Measurements from ENCODE around the gene ZNF512B. TPM values are rescaled to one million over a fixed set of nuclear protein-coding genes. Genes with fewer than 3 reads are reported as not detected.

Gene ZNF512B
- total and polyA plus RNA-seq, 2 experiments from 2014 or later, result 1.5 to 16.4 TPM

DNA sequence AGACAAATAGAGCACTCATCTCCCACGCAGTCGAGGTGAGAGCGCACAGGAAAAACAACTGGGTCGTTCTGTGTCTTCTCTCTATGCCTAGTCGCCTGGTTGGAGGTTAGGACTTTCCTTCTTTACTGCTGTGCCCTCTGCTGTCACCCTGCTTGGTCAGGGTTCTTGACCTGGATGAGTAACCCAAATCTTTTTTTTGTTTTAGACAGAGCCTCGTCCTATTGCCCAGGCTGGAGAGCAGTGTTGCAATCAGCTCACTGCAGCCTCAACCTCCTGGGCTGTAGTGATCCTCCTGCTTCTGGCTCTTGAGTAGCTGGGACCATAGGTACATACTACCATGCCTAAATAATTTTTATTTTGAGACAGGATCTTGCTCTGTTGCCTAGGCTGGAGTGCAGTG lies 35.7 kb upstream of the ZNF512B start:
- Histone ChIP-seq H3K9me2 (ENCODE audit: insufficient read depth) (no peaks in the 10 kb centered on the region), H3K27ac (no peak overlapping the region), H2AFZ (no peak overlapping the region), H3K4me1 (ENCODE audit: insufficient read depth) (no peaks in the 10 kb centered on the region), H3K27me3 (replicated peaks; ENCODE audit: insufficient read depth) (no peaks in the 10 kb centered on the region), H3K4me3 (no peak overlapping the region), H3K79me2 (ENCODE audit: insufficient read depth) (peaks cover 16% of the 10 kb centered on the region), H4K20me1 (ENCODE audit: insufficient read depth) (peaks cover 4% of the 10 kb centered on the region; the same call in 1 of the 2 replicates), H3K9ac (no peak overlapping the region), H3F3A (ENCODE audit: insufficient read depth) (no peaks in the 10 kb centered on the region), H3K4me2 (ENCODE audit: unreplicated experiment) (no peak overlapping the region), H3K9me3 (ENCODE audit: low read depth) (no peaks in the 10 kb centered on the region), H3K36me3 (ENCODE audit: low read depth) (peaks cover 22% of the 10 kb centered on the region; the same call in 1 of the 2 replicates)
- 80 to 82% methylated on average over 6 of the region's 6 CpGs for WGBS, 2 experiments (ENCODE audit: low coverage in 1 of 2, low lambda C conversion rate in 2 of 2, missing lambda C conversion rate in 2 of 2)
- in situ Hi-C loops (cut with MboI), result no loop called here
- peak; percentile 35 for DNase-seq
- TF ChIP-seq EZH2 (IDR thresholded peaks at IDR 0.05; ENCODE audit: insufficient read depth, poor library complexity, severe bottlenecking) (no peak), EZH2phosphoT487 (IDR thresholded peaks at IDR 0.05; ENCODE audit: insufficient read depth, low read depth) (no peak)

DNA sequence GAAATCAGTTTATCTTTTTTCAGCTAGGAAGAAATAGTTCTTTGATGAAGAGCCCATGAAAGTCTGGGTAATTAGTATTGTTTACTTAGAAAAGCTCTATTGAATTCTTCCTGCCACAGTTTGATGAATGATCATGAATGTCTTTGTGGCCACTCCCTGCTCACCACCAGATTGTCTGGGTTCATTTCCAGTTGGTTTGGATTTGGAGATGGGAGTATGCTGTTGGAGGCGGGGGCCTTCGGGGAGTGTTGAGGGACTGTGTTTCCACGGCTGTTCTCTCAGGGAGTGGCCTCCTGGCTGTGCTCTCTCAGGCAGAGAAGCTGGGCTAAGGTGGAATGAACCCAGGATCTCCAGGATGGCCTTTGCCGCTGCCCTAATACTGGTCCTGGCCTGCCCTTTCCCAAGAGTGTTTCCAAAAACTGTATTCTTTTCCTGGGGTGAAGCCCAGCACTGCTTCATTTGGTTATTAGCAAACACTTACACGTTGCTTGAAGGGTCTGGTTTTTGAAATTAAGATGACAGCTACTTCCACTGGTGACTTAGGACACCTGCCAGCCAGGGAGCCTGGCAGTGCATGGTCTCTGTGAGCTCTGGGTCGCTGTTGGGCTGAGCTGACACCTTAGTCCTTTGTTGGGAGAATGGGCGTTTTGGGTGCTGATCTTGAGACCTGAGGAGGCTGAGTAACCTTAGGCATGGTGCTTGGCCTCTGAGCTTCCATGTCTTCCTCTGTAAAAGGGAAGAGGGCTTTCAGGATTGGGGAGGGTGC lies 34.4 kb upstream of the ZNF512B start:
- TF ChIP-seq EZH2 (IDR thresholded peaks at IDR 0.05; ENCODE audit: insufficient read depth, poor library complexity, severe bottlenecking) (no peak), EZH2phosphoT487 (IDR thresholded peaks at IDR 0.05; ENCODE audit: insufficient read depth, low read depth) (no peak)
- no peak overlapping the region for H3K27ac ChIP-seq
- no peak overlapping the region for H3K4me3 ChIP-seq
- DNase-seq, result no peak
- 0 out of 2 replicates have a peak, but pooled peaks cover 4% of the 10 kb centered on the region for H4K20me1 ChIP-seq (ENCODE audit: insufficient read depth)
- no peaks in the 10 kb centered on the region for H3K27me3 ChIP-seq (replicated peaks; ENCODE audit: insufficient read depth)
- peaks cover 16% of the 10 kb centered on the region for H3K79me2 ChIP-seq (ENCODE audit: insufficient read depth)
- no peak overlapping the region for H3K4me2 ChIP-seq (ENCODE audit: unreplicated experiment)
- H3K36me3 ChIP-seq (ENCODE audit: low read depth), result peaks cover 22% of the 10 kb centered on the region; the same call in 1 of the 2 replicates
- WGBS, 2 experiments (ENCODE audit: low coverage in 1 of 2, low lambda C conversion rate in 2 of 2, missing lambda C conversion rate in 2 of 2), result 36 to 46% methylated on average over 7 of the region's 7 CpGs
- in situ Hi-C loops (cut with MboI), result no loop called here
- H3K9me3 ChIP-seq (ENCODE audit: low read depth), result no peaks in the 10 kb centered on the region
- H3K9me2 ChIP-seq (ENCODE audit: insufficient read depth), result no peaks in the 10 kb centered on the region
- no peaks in the 10 kb centered on the region for H3K4me1 ChIP-seq (ENCODE audit: insufficient read depth)
- no peaks in the 10 kb centered on the region for H3F3A ChIP-seq (ENCODE audit: insufficient read depth)
- H2AFZ ChIP-seq, result no peak overlapping the region
- H3K9ac ChIP-seq, result no peak overlapping the region

DNA sequence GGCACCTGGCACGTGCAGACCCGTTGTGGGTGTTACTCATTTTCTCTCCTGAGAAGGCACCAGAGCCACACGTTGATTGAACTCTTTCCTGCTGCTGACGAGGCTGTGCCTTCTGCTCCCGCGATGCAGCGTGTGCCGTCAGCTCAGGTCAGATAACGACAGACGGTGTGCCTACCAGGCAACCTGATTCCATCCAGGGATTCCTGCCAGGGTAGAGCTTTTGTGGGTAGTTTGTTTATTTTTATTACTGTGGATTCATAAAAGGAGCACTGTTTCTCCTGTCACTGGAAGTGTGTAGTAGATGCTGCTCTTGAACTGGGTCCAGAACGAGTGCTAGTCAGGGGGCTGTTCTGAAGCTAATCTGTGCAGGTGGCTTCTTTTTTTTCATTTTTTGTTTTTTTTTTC lies 31.9 kb upstream of the ZNF512B start:
- Histone ChIP-seq H3K27ac (no peak overlapping the region), H3K9me2 (ENCODE audit: insufficient read depth) (no peaks in the 10 kb centered on the region), H3K4me3 (no peak overlapping the region), H3K79me2 (ENCODE audit: insufficient read depth) (no peaks in the 10 kb centered on the region; the same call in 1 of the 2 replicates), H3K36me3 (ENCODE audit: low read depth) (peaks cover 16% of the 10 kb centered on the region; the same call in 1 of the 2 replicates), H3K9me3 (ENCODE audit: low read depth) (no peaks in the 10 kb centered on the region), H3F3A (ENCODE audit: insufficient read depth) (no peaks in the 10 kb centered on the region), H3K27me3 (replicated peaks; ENCODE audit: insufficient read depth) (no peaks in the 10 kb centered on the region), H3K4me2 (ENCODE audit: unreplicated experiment) (no peak overlapping the region), H3K9ac (no peak overlapping the region), H4K20me1 (ENCODE audit: insufficient read depth) (no peaks in the 10 kb centered on the region), H2AFZ (no peak overlapping the region), H3K4me1 (ENCODE audit: insufficient read depth) (no peaks in the 10 kb centered on the region)
- 83 to 87% methylated on average over 11 of the region's 11 CpGs for WGBS, 2 experiments (ENCODE audit: low coverage in 1 of 2, low lambda C conversion rate in 2 of 2, missing lambda C conversion rate in 2 of 2)
- in situ Hi-C loops (cut with MboI), result no loop called here
- TF ChIP-seq EZH2 (IDR thresholded peaks at IDR 0.05; ENCODE audit: insufficient read depth, poor library complexity, severe bottlenecking) (no peak), EZH2phosphoT487 (IDR thresholded peaks at IDR 0.05; ENCODE audit: insufficient read depth, low read depth) (no peak)
- no peak for DNase-seq

DNA sequence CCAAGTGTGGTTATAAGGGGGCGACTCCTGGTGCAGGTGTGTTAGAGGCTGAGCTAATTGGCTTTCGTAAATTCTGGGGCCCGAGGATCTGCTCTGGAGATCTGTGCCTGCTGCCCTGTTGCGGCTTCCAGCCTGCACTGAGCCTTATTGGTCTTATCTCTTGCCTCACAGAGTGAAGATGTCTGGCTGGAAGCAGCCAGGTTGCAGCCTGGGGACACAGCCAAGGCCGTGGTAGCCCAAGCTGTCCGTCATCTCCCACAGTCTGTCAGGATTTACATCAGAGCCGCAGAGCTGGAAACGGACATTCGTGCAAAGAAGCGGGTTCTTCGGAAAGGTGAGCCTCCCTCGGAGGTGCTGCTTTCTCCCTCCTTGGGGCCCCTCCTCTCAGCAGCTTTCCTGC lies 31.2 kb upstream of the ZNF512B start:
- Histone ChIP-seq H3K36me3 (ENCODE audit: low read depth) (peaks cover 18% of the 10 kb centered on the region; the same call in 1 of the 2 replicates), H3K27ac (no peak overlapping the region), H3K9ac (no peak overlapping the region), H3F3A (ENCODE audit: insufficient read depth) (no peaks in the 10 kb centered on the region), H3K4me2 (ENCODE audit: unreplicated experiment) (no peak overlapping the region), H3K4me3 (no peak overlapping the region), H3K9me3 (ENCODE audit: low read depth) (no peaks in the 10 kb centered on the region), H3K79me2 (ENCODE audit: insufficient read depth) (no peaks in the 10 kb centered on the region; the same call in 1 of the 2 replicates), H3K4me1 (ENCODE audit: insufficient read depth) (no peaks in the 10 kb centered on the region), H2AFZ (no peak overlapping the region), H3K27me3 (replicated peaks; ENCODE audit: insufficient read depth) (no peaks in the 10 kb centered on the region), H4K20me1 (ENCODE audit: insufficient read depth) (no peaks in the 10 kb centered on the region), H3K9me2 (ENCODE audit: insufficient read depth) (no peaks in the 10 kb centered on the region)
- TF ChIP-seq EZH2 (IDR thresholded peaks at IDR 0.05; ENCODE audit: insufficient read depth, poor library complexity, severe bottlenecking), result no peak
- TF ChIP-seq EZH2phosphoT487 (IDR thresholded peaks at IDR 0.05; ENCODE audit: insufficient read depth, low read depth), result no peak
- in situ Hi-C loops (cut with MboI), result no loop called here
- 92 to 93% methylated on average over 12 of the region's 12 CpGs for WGBS, 2 experiments (ENCODE audit: low coverage in 1 of 2, low lambda C conversion rate in 2 of 2, missing lambda C conversion rate in 2 of 2)
- no peak for DNase-seq
